Kidney epithelial cell (primary cell): Measurements from ENCODE around the gene FANCD2. TPM values are rescaled to one million over a fixed set of nuclear protein-coding genes. Genes with fewer than 3 reads are reported as not detected.
"Not testable (repeated sequence)": the region's sequence is repeated elsewhere in the genome, so short reads cannot be mapped to it uniquely, and the experiment has no call there.

Source experiments
- DNase-seq: peaks from one replicate; pipeline ENCODE4 v3.0.0-alpha.2; 2010; ENCODE audit warnings: low read depth
- H3K27me3 ChIP-seq: 2 replicates; pipeline ENCODE4 v1.6.0; 2011; ENCODE audit warnings: low read length; ENCODE audit not compliant: control insufficient read depth, insufficient read depth
- H3K36me3 ChIP-seq: 2 replicates; pipeline ENCODE4 v1.5.1; 2011; ENCODE audit warnings: low read length; ENCODE audit not compliant: control insufficient read depth, insufficient read depth
- H3K4me3 ChIP-seq: 2 replicates; pipeline ENCODE4 v1.5.1; 2011; ENCODE audit warnings: low read depth, mild to moderate bottlenecking, control low read depth, low read length
- total RNA-seq: library from RNA; depleted of rRNA; stranded (reverse); fragments of >200 nt; gene quantifications from 2 replicates; pipeline ENCODE4 v1.2.3, GENCODE V29; 2015
- TF ChIP-seq, protein P1 (sequence below): IDR thresholded peaks from 2 replicates; pipeline ENCODE4 v1.5.1; 2011; ENCODE audit warnings: mild to moderate bottlenecking, moderate library complexity, low read length, control low read depth, inconsistent platforms; ENCODE audit not compliant: insufficient read depth, poor library complexity, severe bottlenecking

Gene FANCD2
- total RNA-seq, 1 donor from 2014 or later, result 18.6 TPM

DNA sequence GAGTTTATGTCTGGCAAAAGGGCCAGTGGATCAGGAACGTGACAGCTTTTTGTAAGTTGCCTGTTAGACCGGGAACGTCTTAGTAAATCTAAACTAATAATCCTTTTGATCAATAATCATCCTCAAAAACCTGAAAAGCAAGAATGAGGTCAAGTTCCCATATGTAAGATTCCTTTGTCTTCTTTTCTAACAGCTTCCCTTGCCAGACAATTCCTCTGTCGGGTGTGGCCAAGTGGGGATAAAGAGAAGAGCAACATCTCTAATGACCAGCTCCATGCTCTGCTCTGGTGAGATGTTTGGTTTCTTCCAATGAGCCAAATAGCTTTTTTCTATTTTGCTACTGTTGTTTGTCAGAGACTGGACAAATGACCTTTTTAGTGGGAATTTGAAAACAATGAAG is 62.0 kb downstream of the FANCD2 start:
- Histone ChIP-seq H3K27me3 (no peaks in the 10 kb centered on the region), H3K36me3 (no peaks in the 10 kb centered on the region)

DNA sequence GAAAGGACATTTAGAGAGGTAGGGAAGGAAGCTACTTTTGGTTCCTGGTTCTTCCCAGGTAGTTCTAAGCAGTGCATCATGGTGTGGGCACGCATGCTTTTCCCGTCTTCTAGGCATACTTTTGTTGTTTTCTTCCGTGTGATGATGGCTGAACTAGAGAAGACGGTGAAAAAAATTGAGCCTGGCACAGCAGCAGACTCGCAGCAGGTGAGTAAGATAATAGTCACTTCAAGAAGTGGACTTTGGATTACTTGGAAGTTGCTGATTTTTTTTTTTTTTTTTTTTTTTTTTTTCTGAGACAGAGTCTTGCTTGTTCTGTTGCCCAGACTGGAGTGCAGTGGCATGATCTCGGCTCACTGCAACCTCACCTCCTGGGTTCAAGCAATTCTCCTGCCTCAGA is 63.9 kb downstream of the FANCD2 start:
- Histone ChIP-seq H3K4me3 (no peak overlapping the region), H3K27me3 (no peaks in the 10 kb centered on the region), H3K36me3 (no peaks in the 10 kb centered on the region)
- no peak for DNase-seq
- TF ChIP-seq, protein P1, sequence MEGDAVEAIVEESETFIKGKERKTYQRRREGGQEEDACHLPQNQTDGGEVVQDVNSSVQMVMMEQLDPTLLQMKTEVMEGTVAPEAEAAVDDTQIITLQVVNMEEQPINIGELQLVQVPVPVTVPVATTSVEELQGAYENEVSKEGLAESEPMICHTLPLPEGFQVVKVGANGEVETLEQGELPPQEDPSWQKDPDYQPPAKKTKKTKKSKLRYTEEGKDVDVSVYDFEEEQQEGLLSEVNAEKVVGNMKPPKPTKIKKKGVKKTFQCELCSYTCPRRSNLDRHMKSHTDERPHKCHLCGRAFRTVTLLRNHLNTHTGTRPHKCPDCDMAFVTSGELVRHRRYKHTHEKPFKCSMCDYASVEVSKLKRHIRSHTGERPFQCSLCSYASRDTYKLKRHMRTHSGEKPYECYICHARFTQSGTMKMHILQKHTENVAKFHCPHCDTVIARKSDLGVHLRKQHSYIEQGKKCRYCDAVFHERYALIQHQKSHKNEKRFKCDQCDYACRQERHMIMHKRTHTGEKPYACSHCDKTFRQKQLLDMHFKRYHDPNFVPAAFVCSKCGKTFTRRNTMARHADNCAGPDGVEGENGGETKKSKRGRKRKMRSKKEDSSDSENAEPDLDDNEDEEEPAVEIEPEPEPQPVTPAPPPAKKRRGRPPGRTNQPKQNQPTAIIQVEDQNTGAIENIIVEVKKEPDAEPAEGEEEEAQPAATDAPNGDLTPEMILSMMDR, result no peak

More for the DNA sequence above, 62.0 kb downstream of the FANCD2 start:
- DNase-seq, result no peak
- TF ChIP-seq, protein P1, result no peak
- no peak overlapping the region for H3K4me3 ChIP-seq

DNA sequence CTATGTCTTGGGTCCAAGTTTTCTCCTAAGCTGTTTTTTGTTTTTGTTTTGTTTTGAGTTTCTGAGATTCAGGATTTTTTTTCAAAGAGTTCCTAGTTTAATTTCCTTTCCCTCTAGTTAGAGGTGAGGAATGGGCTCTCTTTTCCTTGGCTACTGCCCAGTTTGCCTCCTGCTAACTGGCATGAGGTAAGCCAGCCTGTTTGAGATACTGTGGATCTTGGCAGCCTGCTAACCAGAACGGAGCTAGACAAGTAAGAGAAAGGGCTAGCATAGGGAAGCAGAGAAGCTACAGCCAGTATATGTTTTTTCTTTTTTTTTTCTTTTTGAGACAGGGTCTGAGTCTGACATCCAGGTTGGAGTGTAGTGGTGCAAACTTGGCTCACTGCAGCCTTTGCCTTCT is 64.5 kb downstream of the FANCD2 start:
- not testable (repeated sequence) for DNase-seq, H3K36me3 ChIP-seq, H3K4me3 ChIP-seq, H3K27me3 ChIP-seq

DNA sequence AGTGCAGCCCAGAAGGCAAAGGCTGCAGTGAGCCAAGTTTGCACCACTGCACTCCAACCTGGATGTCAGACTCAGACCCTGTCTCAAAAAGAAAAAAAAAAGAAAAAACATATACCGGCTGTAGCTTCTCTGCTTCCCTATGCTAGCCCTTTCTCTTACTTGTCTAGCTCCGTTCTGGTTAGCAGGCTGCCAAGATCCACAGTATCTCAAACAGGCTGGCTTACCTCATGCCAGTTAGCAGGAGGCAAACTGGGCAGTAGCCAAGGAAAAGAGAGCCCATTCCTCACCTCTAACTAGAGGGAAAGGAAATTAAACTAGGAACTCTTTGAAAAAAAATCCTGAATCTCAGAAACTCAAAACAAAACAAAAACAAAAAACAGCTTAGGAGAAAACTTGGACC is 65.2 kb downstream of the FANCD2 start:
- H3K4me3 ChIP-seq, DNase-seq, H3K27me3 ChIP-seq, H3K36me3 ChIP-seq: not testable (repeated sequence)

DNA sequence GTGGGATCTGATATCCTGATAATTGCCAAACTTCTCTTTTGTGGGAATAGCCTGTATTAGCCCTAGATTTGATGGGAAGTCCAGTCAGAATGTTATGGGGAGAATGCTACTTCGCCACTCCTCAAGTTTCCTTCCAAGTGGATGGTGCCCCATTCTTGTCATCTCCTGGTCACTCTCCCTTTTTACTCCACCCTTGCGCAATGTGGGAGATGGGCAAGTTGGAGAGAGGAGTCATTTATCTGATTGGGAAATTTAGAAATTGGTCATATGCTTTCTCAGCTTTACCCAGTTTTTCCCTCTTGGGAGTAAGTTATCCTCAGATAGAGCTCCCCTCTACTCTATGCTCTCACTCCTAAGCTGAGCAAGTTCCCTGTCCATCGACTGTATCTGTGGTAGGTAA is 67.4 kb downstream of the FANCD2 start:
- no peaks in the 10 kb centered on the region for H3K27me3 ChIP-seq
- H3K4me3 ChIP-seq, result no peak overlapping the region
- DNase-seq, result no peak
- TF ChIP-seq, protein P1, result no peak
- H3K36me3 ChIP-seq, result no peaks in the 10 kb centered on the region

DNA sequence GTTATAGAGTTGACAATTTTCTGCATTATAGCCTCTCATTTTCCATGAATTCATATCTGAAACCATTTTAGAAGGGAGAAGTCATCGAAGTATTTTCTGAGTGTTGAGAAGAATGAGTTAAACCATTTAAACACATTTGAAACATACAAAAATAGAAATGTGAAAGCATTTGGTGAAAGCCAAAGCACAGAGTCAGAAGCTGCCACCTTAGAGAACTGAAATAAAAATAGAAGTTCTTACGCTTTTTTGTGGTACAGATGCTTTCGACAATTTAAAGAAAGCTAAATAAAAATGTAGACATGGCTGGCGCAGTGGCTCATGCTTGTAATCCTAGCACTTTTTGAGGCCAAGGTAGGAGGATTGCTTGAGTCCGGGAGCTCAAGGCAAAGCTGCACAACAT is 72.8 kb downstream of the FANCD2 start:
- TF ChIP-seq, protein P1, result no peak
- H3K4me3 ChIP-seq, result no peak overlapping the region

DNA sequence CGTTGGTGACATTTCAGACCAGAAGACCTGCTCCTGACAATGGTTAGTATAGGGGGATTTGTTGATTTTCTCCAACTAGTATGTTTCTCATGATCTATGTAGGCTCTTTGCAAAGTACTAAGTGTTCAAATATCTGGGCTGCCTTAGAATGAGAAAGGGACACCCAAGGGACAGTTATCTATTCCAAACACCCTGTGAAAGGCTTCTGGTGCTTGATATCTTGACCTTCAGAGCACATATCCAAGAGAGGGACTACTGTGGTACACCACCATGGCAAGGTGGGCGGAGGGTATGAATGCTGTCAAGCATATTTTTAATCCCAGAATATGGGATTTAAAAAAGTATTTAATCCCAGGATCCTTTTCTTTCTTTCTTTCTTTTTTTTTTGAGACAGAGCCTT is 80.7 kb downstream of the FANCD2 start:
- Histone ChIP-seq H3K27me3 (no peaks in the 10 kb centered on the region), H3K36me3 (no peaks in the 10 kb centered on the region), H3K4me3 (no peak overlapping the region)
- TF ChIP-seq, protein P1, result no peak
- no peak for DNase-seq

More for the DNA sequence above, 72.8 kb downstream of the FANCD2 start:
- Histone ChIP-seq H3K36me3 (no peaks in the 10 kb centered on the region), H3K27me3 (no peaks in the 10 kb centered on the region)
- DNase-seq, result no peak
